HepG2 (cell line): ENCODE data around the gene C19orf85. TPM values are rescaled to one million over a fixed set of nuclear protein-coding genes. Genes with fewer than 3 reads are reported as not detected.
A peak's percentile ranks its signal among the peaks of the same experiment; 100 is the strongest.

Experiments
- CREM ChIP-seq, 2 experiments: sonication (generic) in 1 of 2; formaldehyde crosslinking in 1 of 2; IDR thresholded peaks; 2 replicates each; pipeline versions ENCODE4 v1.4.0 to v1.6.1; 2016 to 2020; ENCODE audit warnings: antibody characterized with exemption in 1 of 2, mild to moderate bottlenecking in 1 of 2, missing genetic modification reagents in 1 of 2
- HNF4G ChIP-seq, 2 experiments: sonication (generic) in 1 of 2; formaldehyde crosslinking in 1 of 2; IDR thresholded peaks; 2 replicates each; pipeline versions ENCODE4 v1.4.0 to v1.6.1; 2011 to 2020; ENCODE audit warnings: borderline replicate concordance in 2 of 2, low read depth in 2 of 2, mild to moderate bottlenecking in 2 of 2, low read length in 1 of 2, missing genetic modification reagents in 1 of 2, moderate library complexity in 1 of 2
- HNRNPL ChIP-seq: fragments of 200-400 bp; formaldehyde crosslinking; IDR thresholded peaks from 2 replicates; pipeline ENCODE4 v1.6.1; 2017; ENCODE audit warnings: mild to moderate bottlenecking, low read depth, low read length
- HOXA5 ChIP-seq: sonication (generic); formaldehyde crosslinking; IDR thresholded peaks from 2 replicates; pipeline ENCODE4 v1.4.0; 2020; ENCODE audit warnings: missing genetic modification reagents
- KLF13 ChIP-seq: sonication (generic); formaldehyde crosslinking; IDR thresholded peaks from 2 replicates; pipeline ENCODE4 v1.4.0; 2020; ENCODE audit warnings: mild to moderate bottlenecking, missing genetic modification reagents
- NFKB2 ChIP-seq: sonication (generic); formaldehyde crosslinking; IDR thresholded peaks from 2 replicates; pipeline ENCODE4 v1.4.0; 2020; ENCODE audit warnings: missing genetic modification reagents, borderline replicate concordance
- SALL2 ChIP-seq: sonication (generic); formaldehyde crosslinking; IDR thresholded peaks from 2 replicates; pipeline ENCODE4 v1.8.1; 2023; ENCODE audit warnings: mild to moderate bottlenecking, missing genetic modification reagents, inconsistent platforms
- TP53 ChIP-seq: sonication (generic); formaldehyde crosslinking; conservative IDR thresholded peaks from 2 replicates; pipeline ENCODE4 v1.4.0; 2020; ENCODE audit warnings: missing genetic modification reagents
- ZNF335 ChIP-seq: sonication (generic); formaldehyde crosslinking; IDR thresholded peaks from 2 replicates; pipeline ENCODE4 v1.4.0; 2020; ENCODE audit warnings: missing genetic modification reagents
- ZNF382 ChIP-seq: sonication (generic); formaldehyde crosslinking; IDR thresholded peaks from 2 replicates; pipeline ENCODE4 v1.5.0; 2020; ENCODE audit warnings: missing genetic modification reagents, mild to moderate bottlenecking, borderline replicate concordance
- ZNF670 ChIP-seq: sonication (generic); formaldehyde crosslinking; IDR thresholded peaks from 2 replicates; pipeline ENCODE4 v1.8.0; 2022; ENCODE audit warnings: mild to moderate bottlenecking, missing genetic modification reagents, borderline replicate concordance
- ZNF672 ChIP-seq: sonication (generic); formaldehyde crosslinking; IDR thresholded peaks from 2 replicates; pipeline ENCODE4 v1.8.1; 2022; ENCODE audit warnings: missing genetic modification reagents
- ZNF678 ChIP-seq: sonication (generic); formaldehyde crosslinking; IDR thresholded peaks from 2 replicates; pipeline ENCODE4 v1.4.0; 2020; ENCODE audit warnings: mild to moderate bottlenecking, missing genetic modification reagents
- polyA plus RNA-seq, 8 experiments: library from polyadenylated mRNA; depleted of rRNA in 3 of 8; stranded (reverse) in 7 of 8; unstranded in 1 of 8; fragments of >200 nt; fragmentation: Illumina TruSeq in 4 of 8; extraction: Trizol in 4 of 8; gene quantifications; 2 replicates each; pipeline versions ENCODE4 v1.2.1 to v1.2.3, GENCODE V29; 2011 to 2016; ENCODE audit warnings: low read depth in 4 of 8, missing spikeins in 1 of 8, mixed read lengths in 1 of 8; ENCODE audit not compliant: insufficient read depth in 1 of 8
- total RNA-seq, 5 experiments: library from RNA; depleted of rRNA; stranded (reverse); fragments of >200 nt; fragmentation: Illumina TruSeq; extraction: Trizol; gene quantifications; 2 replicates each; pipeline ENCODE4 v1.2.3, GENCODE V29; 2016; ENCODE audit warnings: low read depth in 1 of 5
- TF ChIP-seq, protein P1 (sequence below): IDR thresholded peaks from 2 replicates; pipeline ENCODE4 v1.6.1; 2018; ENCODE audit warnings: missing genetic modification reagents, mild to moderate bottlenecking, missing compliant biosample characterization
- TF ChIP-seq, protein P2 (sequence below): sonication (generic); formaldehyde crosslinking; IDR thresholded peaks from 2 replicates; pipeline ENCODE4 v1.4.0; 2020; ENCODE audit warnings: missing genetic modification reagents
- TF ChIP-seq, protein P3 (sequence below), 2 experiments: fragments of 450-650 bp in 1 of 2; sonication (generic) in 1 of 2; formaldehyde crosslinking in 1 of 2; IDR thresholded peaks; 2 replicates each; pipeline versions ENCODE4 v1.6.1 to v1.8.0; 2016 to 2022; ENCODE audit warnings: antibody characterized with exemption in 1 of 2, mild to moderate bottlenecking in 1 of 2, missing genetic modification reagents in 1 of 2

Gene C19orf85
- total and polyA plus RNA-seq, 2 of the 13 experiments (the other 11 are each of a cell fraction or from before 2014, with no cell fraction given), result not detected

DNA sequence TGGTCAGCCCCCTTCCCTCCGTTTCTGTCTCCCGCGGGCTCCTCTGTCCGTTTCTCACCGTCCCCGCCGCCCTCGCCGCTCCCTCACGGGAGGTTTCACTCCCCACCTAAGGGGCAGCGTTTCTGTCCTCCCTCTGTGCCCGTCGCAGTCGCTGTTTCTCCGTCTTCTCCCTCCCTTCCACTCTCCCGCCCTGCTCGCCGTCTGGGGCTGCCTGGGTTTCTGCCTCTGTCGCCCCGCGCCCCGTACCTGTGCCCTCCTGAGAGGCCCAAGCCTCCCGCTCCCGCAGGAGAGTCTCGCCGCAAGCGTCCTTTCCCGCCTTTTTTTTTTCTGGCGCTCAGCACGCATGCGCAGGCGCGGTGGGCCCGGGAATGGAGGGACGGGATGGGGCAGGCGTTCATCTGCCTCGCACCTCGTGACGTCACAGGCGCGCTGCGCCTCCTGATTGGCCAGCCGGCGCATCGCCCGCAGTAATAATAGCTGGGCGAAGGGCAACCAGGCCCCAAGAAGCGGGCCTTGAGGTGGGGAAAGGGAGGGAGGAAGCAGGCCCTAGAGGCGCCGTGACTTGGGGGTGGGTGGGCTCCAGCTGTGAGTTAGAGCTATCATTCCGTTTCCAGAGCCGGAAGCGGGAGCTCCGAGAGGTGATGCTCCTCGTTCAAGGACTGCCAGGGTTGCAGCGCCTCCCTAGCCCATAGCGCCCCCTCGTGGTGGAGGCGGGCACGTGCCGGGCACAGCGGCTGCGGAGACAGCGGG is 39.1 kb upstream of the C19orf85 start (continued):
- TF ChIP-seq, protein P1, sequence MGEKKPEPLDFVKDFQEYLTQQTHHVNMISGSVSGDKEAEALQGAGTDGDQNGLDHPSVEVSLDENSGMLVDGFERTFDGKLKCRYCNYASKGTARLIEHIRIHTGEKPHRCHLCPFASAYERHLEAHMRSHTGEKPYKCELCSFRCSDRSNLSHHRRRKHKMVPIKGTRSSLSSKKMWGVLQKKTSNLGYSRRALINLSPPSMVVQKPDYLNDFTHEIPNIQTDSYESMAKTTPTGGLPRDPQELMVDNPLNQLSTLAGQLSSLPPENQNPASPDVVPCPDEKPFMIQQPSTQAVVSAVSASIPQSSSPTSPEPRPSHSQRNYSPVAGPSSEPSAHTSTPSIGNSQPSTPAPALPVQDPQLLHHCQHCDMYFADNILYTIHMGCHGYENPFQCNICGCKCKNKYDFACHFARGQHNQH (CRISPR knock-in tag), result peak; percentile 20; the same call in 1 of the 2 replicates
- TF ChIP-seq ZNF678 (no peak), HOXA5 (0 out of 2 replicates have a peak, but pooled peaks have one; percentile 40), HNRNPL (peak; percentile 67; the same call in 1 of the 2 replicates), CREM (IDR thresholded peaks at IDR 0.05) (peak; percentile 88), CREM (CRISPR knock-in tag; IDR thresholded peaks at IDR 0.05) (peak; percentile 57; the same call in 1 of the 2 replicates), ZNF382 (CRISPR knock-in tag) (no peak), ZNF335 (no peak), TP53 (CRISPR knock-in tag) (0 out of 2 replicates have a peak, but pooled peaks have one; percentile 41), SALL2 (peak; percentile 69; the same call in 1 of the 2 replicates), NFKB2 (peak; percentile 46; the same call in 1 of the 2 replicates), KLF13 (0 out of 2 replicates have a peak, but pooled peaks have one; percentile 14), HNF4G (IDR thresholded peaks at IDR 0.05; ENCODE audit: borderline replicate concordance, low read depth, low read length) (no peak), HNF4G (CRISPR knock-in tag; IDR thresholded peaks at IDR 0.05; ENCODE audit: borderline replicate concordance, low read depth) (0 out of 2 replicates have a peak, but pooled peaks have one; percentile 22), ZNF670 (CRISPR knock-in tag) (no peak), ZNF672 (peak; percentile 76; the same call in 1 of the 2 replicates)
- TF ChIP-seq, protein P2, sequence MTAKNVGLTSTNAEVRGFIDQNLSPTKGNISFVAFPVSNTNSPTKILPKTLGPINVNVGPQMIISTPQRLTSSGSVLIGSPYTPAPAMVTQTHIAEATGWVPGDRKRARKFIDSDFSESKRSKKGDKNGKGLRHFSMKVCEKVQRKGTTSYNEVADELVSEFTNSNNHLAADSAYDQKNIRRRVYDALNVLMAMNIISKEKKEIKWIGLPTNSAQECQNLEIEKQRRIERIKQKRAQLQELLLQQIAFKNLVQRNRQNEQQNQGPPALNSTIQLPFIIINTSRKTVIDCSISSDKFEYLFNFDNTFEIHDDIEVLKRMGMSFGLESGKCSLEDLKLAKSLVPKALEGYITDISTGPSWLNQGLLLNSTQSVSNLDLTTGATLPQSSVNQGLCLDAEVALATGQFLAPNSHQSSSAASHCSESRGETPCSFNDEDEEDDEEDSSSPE (CRISPR knock-in tag), result peak; percentile 89
- TF ChIP-seq, protein P3, sequence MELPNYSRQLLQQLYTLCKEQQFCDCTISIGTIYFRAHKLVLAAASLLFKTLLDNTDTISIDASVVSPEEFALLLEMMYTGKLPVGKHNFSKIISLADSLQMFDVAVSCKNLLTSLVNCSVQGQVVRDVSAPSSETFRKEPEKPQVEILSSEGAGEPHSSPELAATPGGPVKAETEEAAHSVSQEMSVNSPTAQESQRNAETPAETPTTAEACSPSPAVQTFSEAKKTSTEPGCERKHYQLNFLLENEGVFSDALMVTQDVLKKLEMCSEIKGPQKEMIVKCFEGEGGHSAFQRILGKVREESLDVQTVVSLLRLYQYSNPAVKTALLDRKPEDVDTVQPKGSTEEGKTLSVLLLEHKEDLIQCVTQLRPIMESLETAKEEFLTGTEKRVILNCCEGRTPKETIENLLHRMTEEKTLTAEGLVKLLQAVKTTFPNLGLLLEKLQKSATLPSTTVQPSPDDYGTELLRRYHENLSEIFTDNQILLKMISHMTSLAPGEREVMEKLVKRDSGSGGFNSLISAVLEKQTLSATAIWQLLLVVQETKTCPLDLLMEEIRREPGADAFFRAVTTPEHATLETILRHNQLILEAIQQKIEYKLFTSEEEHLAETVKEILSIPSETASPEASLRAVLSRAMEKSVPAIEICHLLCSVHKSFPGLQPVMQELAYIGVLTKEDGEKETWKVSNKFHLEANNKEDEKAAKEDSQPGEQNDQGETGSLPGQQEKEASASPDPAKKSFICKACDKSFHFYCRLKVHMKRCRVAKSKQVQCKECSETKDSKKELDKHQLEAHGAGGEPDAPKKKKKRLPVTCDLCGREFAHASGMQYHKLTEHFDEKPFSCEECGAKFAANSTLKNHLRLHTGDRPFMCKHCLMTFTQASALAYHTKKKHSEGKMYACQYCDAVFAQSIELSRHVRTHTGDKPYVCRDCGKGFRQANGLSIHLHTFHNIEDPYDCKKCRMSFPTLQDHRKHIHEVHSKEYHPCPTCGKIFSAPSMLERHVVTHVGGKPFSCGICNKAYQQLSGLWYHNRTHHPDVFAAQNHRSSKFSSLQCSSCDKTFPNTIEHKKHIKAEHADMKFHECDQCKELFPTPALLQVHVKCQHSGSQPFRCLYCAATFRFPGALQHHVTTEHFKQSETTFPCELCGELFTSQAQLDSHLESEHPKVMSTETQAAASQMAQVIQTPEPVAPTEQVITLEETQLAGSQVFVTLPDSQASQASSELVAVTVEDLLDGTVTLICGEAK (IDR thresholded peaks at IDR 0.05), result no peak
- TF ChIP-seq, protein P3 (CRISPR knock-in tag; IDR thresholded peaks at IDR 0.05), result no peak
